A673 (cell line): Measurements from ENCODE around the gene GORASP1. TPM values are rescaled to one million over a fixed set of nuclear protein-coding genes. Genes with fewer than 3 reads are reported as not detected.

ENCODE experiments used
- BruUV-seq: library from RNA; stranded (reverse); fragments of 400-500 nt; replicated peaks from 2 replicates; lab custom pipeline; 2021; lab: Mats Ljungman, UMichigan
- CTCF ChIA-PET: fragments of 300-600 bp; sonication (Branson Sonifier 250); formaldehyde crosslinking; loops from one replicate; lab custom pipeline; 2022; ENCODE audit warnings: antibody characterized with exemption; lab: Charles Lee
- POLR2A ChIA-PET: fragments of 300-600 bp; sonication (Branson Sonifier 250); formaldehyde crosslinking; loops from one replicate; lab custom pipeline; 2022; ENCODE audit warnings: antibody characterized with exemption; ENCODE audit not compliant: low non-redundant PET; lab: Charles Lee
- DNase-seq: peaks from one replicate; pipeline ENCODE4 v3.0.0-alpha.2; 2015; ENCODE audit warnings: low spot score
- H3K27ac ChIP-seq: fragments of 200-600 bp; sonication (generic); 2 replicates; pipeline ENCODE4 v1.5.1; 2016; ENCODE audit warnings: mixed run types, low read depth, mild to moderate bottlenecking, mixed read lengths, antibody characterized with exemption, low read length; ENCODE audit not compliant: poor library complexity, severe bottlenecking
- H3K27me3 ChIP-seq: fragments of 200-600 bp; sonication (generic); replicated peaks from 2 replicates; pipeline ENCODE4 v1.6.1; 2017; ENCODE audit warnings: mixed run types, low read depth, mild to moderate bottlenecking, mixed read lengths, antibody characterized with exemption, low read length; ENCODE audit not compliant: insufficient read depth, poor library complexity
- H3K36me3 ChIP-seq: fragments of 200-600 bp; sonication (generic); 2 replicates; pipeline ENCODE4 v1.6.1; 2016; ENCODE audit warnings: mixed run types, mild to moderate bottlenecking, mixed read lengths, antibody characterized with exemption, low read length; ENCODE audit not compliant: insufficient read depth, poor library complexity, severe bottlenecking
- H3K4me1 ChIP-seq: fragments of 200-600 bp; sonication (generic); 2 replicates; pipeline ENCODE4 v1.6.1; 2017; ENCODE audit warnings: mixed run types, mild to moderate bottlenecking, mixed read lengths, antibody characterized with exemption, low read length; ENCODE audit not compliant: insufficient read depth, poor library complexity, severe bottlenecking
- H3K4me3 ChIP-seq: fragments of 200-600 bp; sonication (generic); 2 replicates; pipeline ENCODE4 v1.5.1; 2016; ENCODE audit warnings: low read depth, mixed run types, mild to moderate bottlenecking, mixed read lengths, low read length; ENCODE audit not compliant: poor library complexity, severe bottlenecking
- H3K9me3 ChIP-seq: fragments of 200-600 bp; sonication (generic); 2 replicates; pipeline ENCODE4 v1.6.1; 2016; ENCODE audit warnings: mixed run types, low read depth, mild to moderate bottlenecking, mixed read lengths, antibody characterized with exemption, low read length; ENCODE audit not compliant: poor library complexity, severe bottlenecking
- CTCF ChIP-seq: fragments of 300-800, 200-600 bp; sonication (generic); conservative IDR thresholded peaks from 2 replicates; pipeline ENCODE4 v1.5.1; 2017; ENCODE audit warnings: low read depth, mild to moderate bottlenecking, antibody characterized with exemption, low read length, moderate library complexity, mixed read lengths
- EZH2 ChIP-seq: fragments of 200-600 bp; sonication (generic); IDR thresholded peaks from 2 replicates; pipeline ENCODE4 v1.6.1; 2017; ENCODE audit warnings: borderline replicate concordance, low read depth, mild to moderate bottlenecking, mixed read lengths, antibody characterized with exemption, low read length; ENCODE audit not compliant: poor library complexity, severe bottlenecking
- intact Hi-C: fragments of 100-400 bp; cut with micrococcal nuclease; formaldehyde crosslinking; loops from one replicate; pipeline ENCODE4 v1.10.0; 2022; ENCODE audit not compliant: unreplicated experiment
- total RNA-seq: library from RNA; stranded (reverse); gene quantifications from 2 replicates; pipeline ENCODE4 v1.2.3, GENCODE V29; 2021

GORASP1 gene
- total RNA-seq, 1 experiment from 2014 or later: 24.3 TPM

GRCh38 chr3:39153977-39154279, 46.5 kb upstream of the GORASP1 start:
- Histone ChIP-seq H3K36me3 (no peaks in the 10 kb centered on the region), H3K4me3 (peak overlapping the region; percentile 72), H3K4me1 (peaks cover 29% of the 10 kb centered on the region), H3K9me3 (no peaks in the 10 kb centered on the region), H3K27ac (peak overlapping the region; percentile 88), H3K27me3 (no peaks in the 10 kb centered on the region)
- intact Hi-C loops: no loop called here
- ChIA-PET CTCF (no interaction called here), POLR2A (no interaction called here)
- no TSS peak for BruUV-seq
- TF ChIP-seq CTCF: no peak
- no peak for TF ChIP-seq EZH2
- DNase-seq: no peak

GRCh38 chr3:39150803-39151631, 43.6 kb upstream of the GORASP1 start:
- ChIA-PET POLR2A (no interaction called here), CTCF (interaction anchor here (1.0 kb wide), 2 partner anchors 25 to 27 kb away, joined by 3 to 4 read pairs; no protein-coding TSS in a partner anchor)
- peak; percentile 79 for DNase-seq
- Histone ChIP-seq H3K36me3 (no peaks in the 10 kb centered on the region), H3K4me1 (peaks cover 51% of the 10 kb centered on the region), H3K27ac (peak overlapping the region; percentile 88), H3K9me3 (no peaks in the 10 kb centered on the region), H3K4me3 (peak overlapping the region; percentile 72), H3K27me3 (no peaks in the 10 kb centered on the region)
- no peak for TF ChIP-seq EZH2
- TF ChIP-seq CTCF: no peak
- no TSS peak for BruUV-seq
- intact Hi-C loops: no loop called here

GRCh38 chr3:39150148-39150802, 42.8 kb upstream of the GORASP1 start:
- DNase-seq: no peak
- intact Hi-C loops: no loop called here
- H3K4me3 ChIP-seq: peak overlapping the region; percentile 72

More at GRCh38 chr3:39150148-39150802, 42.8 kb upstream of the GORASP1 start:
- TF ChIP-seq EZH2: no peak
- no peaks in the 10 kb centered on the region for H3K27me3 ChIP-seq
- H3K9me3 ChIP-seq: no peaks in the 10 kb centered on the region
- H3K27ac ChIP-seq: peak overlapping the region; percentile 88
- H3K4me1 ChIP-seq: peaks cover 51% of the 10 kb centered on the region
- no TSS peak for BruUV-seq
- ChIA-PET CTCF (interaction anchor here (1.0 kb wide), 1 partner anchor 24 kb away, joined by 3 read pairs; no protein-coding TSS in a partner anchor), POLR2A (no interaction called here)
- peaks cover 6% of the 10 kb centered on the region for H3K36me3 ChIP-seq
